ENCODE measurements around the gene TMEM263. TPM values are rescaled to one million over a fixed set of nuclear protein-coding genes. Genes with fewer than 3 reads are reported as not detected.
A peak's percentile ranks its signal among the peaks of the same experiment; 100 is the strongest.

Gene TMEM263
- total and polyA plus RNA-seq, 9 of the 15 experiments (the other 6 are each of a cell fraction or from before 2014, with no cell fraction given), result 12.6 to 36.7 (median 24.4) TPM

DNA sequence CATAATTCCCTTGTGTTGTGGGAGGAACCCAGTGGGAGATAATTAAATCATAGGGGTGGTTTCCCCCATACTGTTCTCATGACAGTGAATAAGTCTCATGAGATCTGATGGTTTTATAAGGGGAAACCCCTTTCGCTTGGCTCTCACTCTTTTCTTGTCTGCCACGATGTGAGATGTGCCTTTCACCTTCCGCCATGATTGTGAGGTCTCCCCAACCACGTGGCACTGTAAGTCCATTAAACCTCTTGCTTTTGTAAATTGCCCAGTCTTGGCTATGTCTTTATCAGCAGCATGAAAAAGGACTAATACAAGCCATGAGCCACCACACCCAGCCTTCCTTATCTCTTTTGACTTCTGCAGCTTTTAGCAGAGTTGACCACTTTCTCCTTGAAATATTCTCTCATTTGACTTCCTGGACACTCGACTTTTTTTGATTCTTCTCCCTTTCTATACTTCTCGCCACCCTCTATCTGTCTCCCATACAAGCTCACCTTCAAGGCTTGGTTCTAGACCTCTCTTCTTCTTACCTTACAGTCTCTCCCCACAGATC, 29.0 kb downstream of the TMEM263 start (continued):
- TF ChIP-seq, protein P1, sequence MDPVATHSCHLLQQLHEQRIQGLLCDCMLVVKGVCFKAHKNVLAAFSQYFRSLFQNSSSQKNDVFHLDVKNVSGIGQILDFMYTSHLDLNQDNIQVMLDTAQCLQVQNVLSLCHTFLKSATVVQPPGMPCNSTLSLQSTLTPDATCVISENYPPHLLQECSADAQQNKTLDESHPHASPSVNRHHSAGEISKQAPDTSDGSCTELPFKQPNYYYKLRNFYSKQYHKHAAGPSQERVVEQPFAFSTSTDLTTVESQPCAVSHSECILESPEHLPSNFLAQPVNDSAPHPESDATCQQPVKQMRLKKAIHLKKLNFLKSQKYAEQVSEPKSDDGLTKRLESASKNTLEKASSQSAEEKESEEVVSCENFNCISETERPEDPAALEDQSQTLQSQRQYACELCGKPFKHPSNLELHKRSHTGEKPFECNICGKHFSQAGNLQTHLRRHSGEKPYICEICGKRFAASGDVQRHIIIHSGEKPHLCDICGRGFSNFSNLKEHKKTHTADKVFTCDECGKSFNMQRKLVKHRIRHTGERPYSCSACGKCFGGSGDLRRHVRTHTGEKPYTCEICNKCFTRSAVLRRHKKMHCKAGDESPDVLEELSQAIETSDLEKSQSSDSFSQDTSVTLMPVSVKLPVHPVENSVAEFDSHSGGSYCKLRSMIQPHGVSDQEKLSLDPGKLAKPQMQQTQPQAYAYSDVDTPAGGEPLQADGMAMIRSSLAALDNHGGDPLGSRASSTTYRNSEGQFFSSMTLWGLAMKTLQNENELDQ (CRISPR knock-in tag; IDR thresholded peaks at IDR 0.05; ENCODE audit: borderline replicate concordance), result no peak
- TF ChIP-seq STAT5B (CRISPR knock-in tag; IDR thresholded peaks at IDR 0.05) (no peak), GATAD2A (IDR thresholded peaks at IDR 0.05) (peak; percentile 64; the same call in 1 of the 2 replicates), MIER1 (IDR thresholded peaks at IDR 0.05; ENCODE audit: low read depth) (no peak), ZNF695 (CRISPR knock-in tag; IDR thresholded peaks at IDR 0.05) (no peak), KDM1A (IDR thresholded peaks at IDR 0.05) (peak; percentile 24 to 47; a peak in 1 of 4 replicates), SMARCE1 (IDR thresholded peaks at IDR 0.05) (peak; percentile 79), CEBPB (tag; IDR thresholded peaks at IDR 0.05) (no peak), TFAM (CRISPR knock-in tag; conservative IDR thresholded peaks at IDR 0.05) (no peak), FOSL1 (tag; conservative IDR thresholded peaks at IDR 0.05) (peak; percentile 57), ZNF282 (CRISPR knock-in tag; IDR thresholded peaks at IDR 0.05) (no peak)
- TF ChIP-seq, protein P2, sequence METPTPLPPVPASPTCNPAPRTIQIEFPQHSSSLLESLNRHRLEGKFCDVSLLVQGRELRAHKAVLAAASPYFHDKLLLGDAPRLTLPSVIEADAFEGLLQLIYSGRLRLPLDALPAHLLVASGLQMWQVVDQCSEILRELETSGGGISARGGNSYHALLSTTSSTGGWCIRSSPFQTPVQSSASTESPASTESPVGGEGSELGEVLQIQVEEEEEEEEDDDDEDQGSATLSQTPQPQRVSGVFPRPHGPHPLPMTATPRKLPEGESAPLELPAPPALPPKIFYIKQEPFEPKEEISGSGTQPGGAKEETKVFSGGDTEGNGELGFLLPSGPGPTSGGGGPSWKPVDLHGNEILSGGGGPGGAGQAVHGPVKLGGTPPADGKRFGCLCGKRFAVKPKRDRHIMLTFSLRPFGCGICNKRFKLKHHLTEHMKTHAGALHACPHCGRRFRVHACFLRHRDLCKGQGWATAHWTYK (CRISPR knock-in tag; IDR thresholded peaks at IDR 0.05), result no peak
- TF ChIP-seq, protein P3, sequence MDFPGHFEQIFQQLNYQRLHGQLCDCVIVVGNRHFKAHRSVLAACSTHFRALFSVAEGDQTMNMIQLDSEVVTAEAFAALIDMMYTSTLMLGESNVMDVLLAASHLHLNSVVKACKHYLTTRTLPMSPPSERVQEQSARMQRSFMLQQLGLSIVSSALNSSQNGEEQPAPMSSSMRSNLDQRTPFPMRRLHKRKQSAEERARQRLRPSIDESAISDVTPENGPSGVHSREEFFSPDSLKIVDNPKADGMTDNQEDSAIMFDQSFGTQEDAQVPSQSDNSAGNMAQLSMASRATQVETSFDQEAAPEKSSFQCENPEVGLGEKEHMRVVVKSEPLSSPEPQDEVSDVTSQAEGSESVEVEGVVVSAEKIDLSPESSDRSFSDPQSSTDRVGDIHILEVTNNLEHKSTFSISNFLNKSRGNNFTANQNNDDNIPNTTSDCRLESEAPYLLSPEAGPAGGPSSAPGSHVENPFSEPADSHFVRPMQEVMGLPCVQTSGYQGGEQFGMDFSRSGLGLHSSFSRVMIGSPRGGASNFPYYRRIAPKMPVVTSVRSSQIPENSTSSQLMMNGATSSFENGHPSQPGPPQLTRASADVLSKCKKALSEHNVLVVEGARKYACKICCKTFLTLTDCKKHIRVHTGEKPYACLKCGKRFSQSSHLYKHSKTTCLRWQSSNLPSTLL (IDR thresholded peaks at IDR 0.05), result no peak
- TF ChIP-seq, protein P4, sequence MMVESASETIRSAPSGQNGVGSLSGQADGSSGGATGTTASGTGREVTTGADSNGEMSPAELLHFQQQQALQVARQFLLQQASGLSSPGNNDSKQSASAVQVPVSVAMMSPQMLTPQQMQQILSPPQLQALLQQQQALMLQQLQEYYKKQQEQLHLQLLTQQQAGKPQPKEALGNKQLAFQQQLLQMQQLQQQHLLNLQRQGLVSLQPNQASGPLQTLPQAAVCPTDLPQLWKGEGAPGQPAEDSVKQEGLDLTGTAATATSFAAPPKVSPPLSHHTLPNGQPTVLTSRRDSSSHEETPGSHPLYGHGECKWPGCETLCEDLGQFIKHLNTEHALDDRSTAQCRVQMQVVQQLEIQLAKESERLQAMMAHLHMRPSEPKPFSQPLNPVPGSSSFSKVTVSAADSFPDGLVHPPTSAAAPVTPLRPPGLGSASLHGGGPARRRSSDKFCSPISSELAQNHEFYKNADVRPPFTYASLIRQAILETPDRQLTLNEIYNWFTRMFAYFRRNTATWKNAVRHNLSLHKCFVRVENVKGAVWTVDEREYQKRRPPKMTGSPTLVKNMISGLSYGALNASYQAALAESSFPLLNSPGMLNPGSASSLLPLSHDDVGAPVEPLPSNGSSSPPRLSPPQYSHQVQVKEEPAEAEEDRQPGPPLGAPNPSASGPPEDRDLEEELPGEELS (CRISPR knock-in tag; IDR thresholded peaks at IDR 0.05; ENCODE audit: borderline replicate concordance), result no peak
- TF ChIP-seq, protein P5, sequence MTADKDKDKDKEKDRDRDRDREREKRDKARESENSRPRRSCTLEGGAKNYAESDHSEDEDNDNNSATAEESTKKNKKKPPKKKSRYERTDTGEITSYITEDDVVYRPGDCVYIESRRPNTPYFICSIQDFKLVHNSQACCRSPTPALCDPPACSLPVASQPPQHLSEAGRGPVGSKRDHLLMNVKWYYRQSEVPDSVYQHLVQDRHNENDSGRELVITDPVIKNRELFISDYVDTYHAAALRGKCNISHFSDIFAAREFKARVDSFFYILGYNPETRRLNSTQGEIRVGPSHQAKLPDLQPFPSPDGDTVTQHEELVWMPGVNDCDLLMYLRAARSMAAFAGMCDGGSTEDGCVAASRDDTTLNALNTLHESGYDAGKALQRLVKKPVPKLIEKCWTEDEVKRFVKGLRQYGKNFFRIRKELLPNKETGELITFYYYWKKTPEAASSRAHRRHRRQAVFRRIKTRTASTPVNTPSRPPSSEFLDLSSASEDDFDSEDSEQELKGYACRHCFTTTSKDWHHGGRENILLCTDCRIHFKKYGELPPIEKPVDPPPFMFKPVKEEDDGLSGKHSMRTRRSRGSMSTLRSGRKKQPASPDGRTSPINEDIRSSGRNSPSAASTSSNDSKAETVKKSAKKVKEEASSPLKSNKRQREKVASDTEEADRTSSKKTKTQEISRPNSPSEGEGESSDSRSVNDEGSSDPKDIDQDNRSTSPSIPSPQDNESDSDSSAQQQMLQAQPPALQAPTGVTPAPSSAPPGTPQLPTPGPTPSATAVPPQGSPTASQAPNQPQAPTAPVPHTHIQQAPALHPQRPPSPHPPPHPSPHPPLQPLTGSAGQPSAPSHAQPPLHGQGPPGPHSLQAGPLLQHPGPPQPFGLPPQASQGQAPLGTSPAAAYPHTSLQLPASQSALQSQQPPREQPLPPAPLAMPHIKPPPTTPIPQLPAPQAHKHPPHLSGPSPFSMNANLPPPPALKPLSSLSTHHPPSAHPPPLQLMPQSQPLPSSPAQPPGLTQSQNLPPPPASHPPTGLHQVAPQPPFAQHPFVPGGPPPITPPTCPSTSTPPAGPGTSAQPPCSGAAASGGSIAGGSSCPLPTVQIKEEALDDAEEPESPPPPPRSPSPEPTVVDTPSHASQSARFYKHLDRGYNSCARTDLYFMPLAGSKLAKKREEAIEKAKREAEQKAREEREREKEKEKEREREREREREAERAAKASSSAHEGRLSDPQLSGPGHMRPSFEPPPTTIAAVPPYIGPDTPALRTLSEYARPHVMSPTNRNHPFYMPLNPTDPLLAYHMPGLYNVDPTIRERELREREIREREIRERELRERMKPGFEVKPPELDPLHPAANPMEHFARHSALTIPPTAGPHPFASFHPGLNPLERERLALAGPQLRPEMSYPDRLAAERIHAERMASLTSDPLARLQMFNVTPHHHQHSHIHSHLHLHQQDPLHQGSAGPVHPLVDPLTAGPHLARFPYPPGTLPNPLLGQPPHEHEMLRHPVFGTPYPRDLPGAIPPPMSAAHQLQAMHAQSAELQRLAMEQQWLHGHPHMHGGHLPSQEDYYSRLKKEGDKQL (CRISPR knock-in tag; IDR thresholded peaks at IDR 0.05; ENCODE audit: borderline replicate concordance), result no peak
